ENCODE data around the gene PREX1.

- no peak for TF ChIP-seq CTCF (IDR thresholded peaks at IDR 0.05)
- no peak for TF ChIP-seq FOXJ3 (CRISPR knock-in tag; IDR thresholded peaks at IDR 0.05)
- no peak for TF ChIP-seq EZH2phosphoT487 (IDR thresholded peaks at IDR 0.05; ENCODE audit: borderline replicate concordance, low read depth)
- no peak for TF ChIP-seq TEAD4 (IDR thresholded peaks at IDR 0.05; ENCODE audit: borderline replicate concordance, insufficient read depth)
- no peak for TF ChIP-seq RFX5 (IDR thresholded peaks at IDR 0.05; ENCODE audit: low read length)
- TF ChIP-seq MXI1 (IDR thresholded peaks at IDR 0.05; ENCODE audit: low read depth, low read length): no peak
- TF ChIP-seq REST (IDR thresholded peaks at IDR 0.05; ENCODE audit: low read depth, low read length): no peak
- no peak for TF ChIP-seq MAX (IDR thresholded peaks at IDR 0.05; ENCODE audit: low read depth)
- TF ChIP-seq ZBTB33 (IDR thresholded peaks at IDR 0.05; ENCODE audit: borderline replicate concordance, low read depth): no peak
Observed at GRCh38 chr20:48784273-48784641, 43.5 kb downstream of the PREX1 start.
